ENCODE results near the gene KRT2.

DNA sequence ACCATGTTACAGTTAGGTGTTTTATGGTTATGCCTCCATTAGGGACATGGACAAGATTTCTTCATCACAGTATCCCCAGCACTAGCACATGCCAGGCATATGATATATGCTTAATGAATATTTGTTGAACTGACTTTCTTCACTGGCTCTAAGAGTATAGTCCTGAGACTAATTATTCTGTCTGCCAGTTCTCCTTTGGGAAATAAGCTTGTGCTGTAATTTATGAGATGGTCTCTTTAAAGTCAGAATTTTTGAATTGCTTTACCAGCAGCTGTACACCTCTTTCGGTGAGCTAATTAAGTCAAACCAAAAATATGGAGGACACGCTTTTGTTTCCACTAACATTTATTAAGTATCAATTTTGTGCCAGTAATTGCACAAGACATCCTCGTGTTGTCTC is 45.9 kb downstream of the KRT2 start:
- TF ChIP-seq, protein P1, sequence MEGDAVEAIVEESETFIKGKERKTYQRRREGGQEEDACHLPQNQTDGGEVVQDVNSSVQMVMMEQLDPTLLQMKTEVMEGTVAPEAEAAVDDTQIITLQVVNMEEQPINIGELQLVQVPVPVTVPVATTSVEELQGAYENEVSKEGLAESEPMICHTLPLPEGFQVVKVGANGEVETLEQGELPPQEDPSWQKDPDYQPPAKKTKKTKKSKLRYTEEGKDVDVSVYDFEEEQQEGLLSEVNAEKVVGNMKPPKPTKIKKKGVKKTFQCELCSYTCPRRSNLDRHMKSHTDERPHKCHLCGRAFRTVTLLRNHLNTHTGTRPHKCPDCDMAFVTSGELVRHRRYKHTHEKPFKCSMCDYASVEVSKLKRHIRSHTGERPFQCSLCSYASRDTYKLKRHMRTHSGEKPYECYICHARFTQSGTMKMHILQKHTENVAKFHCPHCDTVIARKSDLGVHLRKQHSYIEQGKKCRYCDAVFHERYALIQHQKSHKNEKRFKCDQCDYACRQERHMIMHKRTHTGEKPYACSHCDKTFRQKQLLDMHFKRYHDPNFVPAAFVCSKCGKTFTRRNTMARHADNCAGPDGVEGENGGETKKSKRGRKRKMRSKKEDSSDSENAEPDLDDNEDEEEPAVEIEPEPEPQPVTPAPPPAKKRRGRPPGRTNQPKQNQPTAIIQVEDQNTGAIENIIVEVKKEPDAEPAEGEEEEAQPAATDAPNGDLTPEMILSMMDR (IDR thresholded peaks at IDR 0.05; ENCODE audit: poor library complexity) = no peak
- TF ChIP-seq EZH2 (IDR thresholded peaks at IDR 0.05; ENCODE audit: borderline replicate concordance) = no peak

Data from hepatocyte (in vitro differentiated cells).